ENCODE data around the gene LYPD3.

The LYPD3 gene

GRCh38 chr19:43435775-43436174 lies 29.6 kb downstream of the LYPD3 start:
- DNase-seq (ENCODE audit: low read depth in 2 of 3, low spot score in 1 of 3) = no peak

GRCh38 chr19:43433689-43434088 lies 31.7 kb downstream of the LYPD3 start:
- no peak for DNase-seq (ENCODE audit: low read depth in 2 of 3, low spot score in 1 of 3)

GRCh38 chr19:43433358-43433673 lies 32.1 kb downstream of the LYPD3 start:
- DNase-seq (ENCODE audit: low read depth in 2 of 3, low spot score in 1 of 3) = no peak

GRCh38 chr19:43430976-43431375 lies 34.4 kb downstream of the LYPD3 start:
- DNase-seq (ENCODE audit: low read depth in 2 of 3, low spot score in 1 of 3) = no peak

GRCh38 chr19:43430142-43430710 lies 35.2 kb downstream of the LYPD3 start:
- DNase-seq (ENCODE audit: low read depth in 2 of 3, low spot score in 1 of 3) = no peak

- no peak for DNase-seq (ENCODE audit: low read depth in 2 of 3, low spot score in 1 of 3)
Observed at GRCh38 chr19:43429395-43429794, 36.0 kb downstream of the LYPD3 start.

- DNase-seq (ENCODE audit: low read depth in 2 of 3, low spot score in 1 of 3) = no peak
Observed at GRCh38 chr19:43425567-43426392, 39.6 kb downstream of the LYPD3 start.

GRCh38 chr19:43423779-43424178 lies 41.6 kb downstream of the LYPD3 start:
- no peak for DNase-seq (ENCODE audit: low read depth in 2 of 3, low spot score in 1 of 3)

- no peak for DNase-seq (ENCODE audit: low read depth in 2 of 3, low spot score in 1 of 3)
Observed at GRCh38 chr19:43422689-43423066, 42.7 kb downstream of the LYPD3 start.

GRCh38 chr19:43422000-43422688 lies 43.3 kb downstream of the LYPD3 start:
- DNase-seq (ENCODE audit: low read depth in 2 of 3, low spot score in 1 of 3) = no peak

- no peak for DNase-seq (ENCODE audit: low read depth in 2 of 3, low spot score in 1 of 3)
Observed at GRCh38 chr19:43420954-43421353, 44.5 kb downstream of the LYPD3 start.

GRCh38 chr19:43416951-43417623 lies 48.3 kb downstream of the LYPD3 start:
- DNase-seq (ENCODE audit: low read depth in 2 of 3, low spot score in 1 of 3) = no peak

GRCh38 chr19:43414554-43414953 lies 50.9 kb downstream of the LYPD3 start, which contains the start of gene TEX101:
TEX101 (plus strand) TSS chr19:43414890; CDS start chr19:43415920, 1,030 bp downstream.
- DNase-seq (ENCODE audit: low read depth in 2 of 3, low spot score in 1 of 3) = no peak

GRCh38 chr19:43412441-43412840 lies 53.0 kb downstream of the LYPD3 start:
- no peak for DNase-seq (ENCODE audit: low read depth in 2 of 3, low spot score in 1 of 3)

Measured in stimulated activated CD4-positive, alpha-beta T cell treated with anti-CD3 and anti-CD28 coated beads, Interleukin-12 subunit alpha, Interleukin-12 subunit beta, amount 100 ng/mL, for 48 hours (primary cell).